MCF 10A (cell line): ENCODE measurements around the gene RBM18. TPM values are rescaled to one million over a fixed set of nuclear protein-coding genes. Genes with fewer than 3 reads are reported as not detected.
A peak's percentile ranks its signal among the peaks of the same experiment; 100 is the strongest.

Experiments
- BruUV-seq: library from RNA; stranded (reverse); fragments of 400-500 nt; replicated peaks from 2 replicates; lab custom pipeline; 2021; lab: Mats Ljungman, UMichigan
- CTCF ChIA-PET: fragments of 300-600 bp; sonication (Branson Sonifier 250); formaldehyde crosslinking; extraction: SDS; loops from one replicate; lab custom pipeline; 2021; ENCODE audit warnings: antibody characterized with exemption, inconsistent platforms; lab: Yijun Ruan, JAX
- POLR2A ChIA-PET: fragments of 300-600, 350-650 bp; sonication (Branson Sonifier 250); formaldehyde crosslinking; extraction: SDS; loops from one replicate; lab custom pipeline; 2020; ENCODE audit warnings: antibody characterized with exemption, inconsistent platforms; lab: Yijun Ruan, JAX
- DNase-seq: peaks from one replicate; pipeline ENCODE4 v3.0.0-alpha.2; 2018; ENCODE audit not compliant: unreplicated experiment
- H3K27ac Mint-ChIP-seq: one replicate; pipeline ENCODE4 v1.8.0; 2022; ENCODE audit warnings: mild to moderate bottlenecking, low read depth, mixed read lengths; ENCODE audit not compliant: unreplicated experiment
- H3K27me3 Mint-ChIP-seq: one replicate; pipeline ENCODE4 v1.8.0; 2022; ENCODE audit warnings: mixed read lengths; ENCODE audit not compliant: insufficient read depth, unreplicated experiment
- H3K36me3 Mint-ChIP-seq: one replicate; pipeline ENCODE4 v1.8.0; 2022; ENCODE audit warnings: mild to moderate bottlenecking, moderate library complexity, mixed read lengths; ENCODE audit not compliant: insufficient read depth, unreplicated experiment
- H3K4me1 Mint-ChIP-seq: one replicate; pipeline ENCODE4 v1.8.0; 2022; ENCODE audit warnings: mixed read lengths; ENCODE audit not compliant: insufficient read depth, unreplicated experiment
- H3K4me3 Mint-ChIP-seq: one replicate; pipeline ENCODE4 v1.8.0; 2022; ENCODE audit warnings: mild to moderate bottlenecking, moderate library complexity, mixed read lengths; ENCODE audit not compliant: unreplicated experiment
- H3K9me3 Mint-ChIP-seq: one replicate; pipeline ENCODE4 v1.8.0; 2022; ENCODE audit warnings: mixed read lengths; ENCODE audit not compliant: unreplicated experiment
- intact Hi-C: fragments of 100-400 bp; cut with micrococcal nuclease; formaldehyde crosslinking; loops from 2 replicates; pipeline ENCODE4 v1.14.1; 2022
- total RNA-seq: library from RNA; stranded (reverse); gene quantifications from 2 replicates; pipeline ENCODE4 v1.2.3, GENCODE V29; 2022
- TF ChIP-seq, protein P1 (sequence below): fragments of 200-600 bp; IDR thresholded peaks from one replicate; pipeline ENCODE4 v1.8.0; 2022; ENCODE audit warnings: antibody characterized with exemption, mild to moderate bottlenecking; ENCODE audit not compliant: unreplicated experiment

Gene RBM18
- total RNA-seq, 1 experiment from 2014 or later = 44.4 TPM

DNA sequence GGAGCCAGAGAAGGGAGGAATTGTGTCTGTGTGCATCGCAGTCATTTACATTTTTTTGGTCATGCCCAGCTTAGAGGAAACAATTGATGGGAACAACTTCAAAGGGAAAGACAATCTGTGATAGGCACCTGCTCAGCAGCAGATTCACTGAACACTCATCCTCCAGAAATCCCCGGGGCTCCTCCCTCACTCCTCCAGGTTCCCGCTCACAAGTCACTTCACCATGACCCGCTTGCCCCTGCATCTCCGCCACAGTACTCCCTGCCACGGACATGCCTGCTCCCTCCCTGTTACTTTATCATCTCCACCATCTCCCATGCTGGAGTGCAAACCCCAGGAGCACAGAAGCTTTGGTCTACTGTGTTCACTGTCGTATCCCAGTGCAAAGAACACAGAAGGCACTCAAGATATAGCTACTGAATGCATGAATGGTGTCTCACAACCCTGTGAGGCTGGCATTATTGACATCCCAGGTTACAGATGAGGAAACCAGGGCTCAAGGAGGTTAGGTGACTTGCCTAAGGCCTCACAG lies 52.1 kb downstream of the RBM18 start:
- CTCF ChIA-PET = interaction anchor here (0.6 to 0.9 kb wide), 2 partner anchors 39 to 476 kb away, joined by 3 read pairs; no protein-coding TSS in a partner anchor
- intact Hi-C loops = no loop called here
- Mint-ChIP-seq H3K36me3 (no peaks in the 10 kb centered on the region), H3K27ac (no peak overlapping the region), H3K9me3 (no peaks in the 10 kb centered on the region), H3K4me3 (no peak overlapping the region), H3K4me1 (no peaks in the 10 kb centered on the region), H3K27me3 (peaks cover 20% of the 10 kb centered on the region)
- DNase-seq = no peak
- POLR2A ChIA-PET = no interaction called here
- BruUV-seq = no TSS peak
- TF ChIP-seq, protein P1, sequence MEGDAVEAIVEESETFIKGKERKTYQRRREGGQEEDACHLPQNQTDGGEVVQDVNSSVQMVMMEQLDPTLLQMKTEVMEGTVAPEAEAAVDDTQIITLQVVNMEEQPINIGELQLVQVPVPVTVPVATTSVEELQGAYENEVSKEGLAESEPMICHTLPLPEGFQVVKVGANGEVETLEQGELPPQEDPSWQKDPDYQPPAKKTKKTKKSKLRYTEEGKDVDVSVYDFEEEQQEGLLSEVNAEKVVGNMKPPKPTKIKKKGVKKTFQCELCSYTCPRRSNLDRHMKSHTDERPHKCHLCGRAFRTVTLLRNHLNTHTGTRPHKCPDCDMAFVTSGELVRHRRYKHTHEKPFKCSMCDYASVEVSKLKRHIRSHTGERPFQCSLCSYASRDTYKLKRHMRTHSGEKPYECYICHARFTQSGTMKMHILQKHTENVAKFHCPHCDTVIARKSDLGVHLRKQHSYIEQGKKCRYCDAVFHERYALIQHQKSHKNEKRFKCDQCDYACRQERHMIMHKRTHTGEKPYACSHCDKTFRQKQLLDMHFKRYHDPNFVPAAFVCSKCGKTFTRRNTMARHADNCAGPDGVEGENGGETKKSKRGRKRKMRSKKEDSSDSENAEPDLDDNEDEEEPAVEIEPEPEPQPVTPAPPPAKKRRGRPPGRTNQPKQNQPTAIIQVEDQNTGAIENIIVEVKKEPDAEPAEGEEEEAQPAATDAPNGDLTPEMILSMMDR = no peak

DNA sequence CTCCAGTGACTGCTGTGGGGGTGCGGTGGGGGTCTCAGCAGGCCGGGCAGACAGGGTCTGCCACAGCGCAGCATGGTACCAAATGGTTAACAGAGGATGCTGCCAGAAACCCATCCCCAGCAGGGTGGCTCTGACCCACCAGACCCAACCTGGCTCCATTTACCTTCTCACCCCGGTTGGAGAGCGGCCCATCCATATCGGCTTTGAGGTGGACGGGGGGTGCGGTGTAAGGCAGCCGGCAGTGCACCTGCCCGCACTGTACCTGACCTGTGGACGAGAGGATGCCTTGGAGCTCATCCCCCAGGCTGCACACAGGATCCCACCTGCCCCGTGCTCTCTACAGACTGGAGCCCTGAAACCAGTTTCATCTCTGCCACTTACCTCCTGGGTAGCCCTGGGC lies 55.2 kb downstream of the RBM18 start:
- intact Hi-C loops = no loop called here
- no peaks in the 10 kb centered on the region for H3K36me3 Mint-ChIP-seq
- TF ChIP-seq, protein P1 = no peak
- POLR2A ChIA-PET = no interaction called here
- H3K27ac Mint-ChIP-seq = no peak overlapping the region
- no peaks in the 10 kb centered on the region for H3K9me3 Mint-ChIP-seq
- peaks cover 20% of the 10 kb centered on the region for H3K27me3 Mint-ChIP-seq
- no peak for DNase-seq
- CTCF ChIA-PET = interaction anchor here (1.0 kb wide), 1 partner anchor 141 kb away, joined by 4 read pairs; no protein-coding TSS in a partner anchor
- BruUV-seq = no TSS peak
- no peaks in the 10 kb centered on the region for H3K4me1 Mint-ChIP-seq
- no peak overlapping the region for H3K4me3 Mint-ChIP-seq

DNA sequence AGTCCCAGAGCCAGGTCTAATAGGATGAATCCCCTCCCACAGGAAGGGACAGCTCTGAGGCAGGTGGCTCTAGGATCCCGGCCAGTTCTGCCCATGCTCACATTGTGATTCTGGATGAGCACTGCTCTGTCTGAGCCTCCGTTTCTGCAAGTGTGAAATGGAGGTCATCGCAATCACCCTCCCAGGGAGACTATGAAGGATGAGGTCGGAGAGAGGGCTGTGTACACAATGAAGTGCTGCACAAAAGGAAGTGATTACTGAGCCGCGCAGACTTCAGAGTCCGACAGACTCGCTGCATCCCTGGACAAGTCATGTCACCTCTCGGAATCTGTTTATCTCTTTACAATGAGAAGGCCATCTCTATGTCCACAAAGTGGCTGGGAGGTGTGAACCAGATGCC lies 57.5 kb downstream of the RBM18 start:
- Mint-ChIP-seq H3K27me3 (peaks cover 6% of the 10 kb centered on the region), H3K27ac (no peak overlapping the region), H3K36me3 (no peaks in the 10 kb centered on the region), H3K4me3 (no peak overlapping the region), H3K9me3 (no peaks in the 10 kb centered on the region), H3K4me1 (no peaks in the 10 kb centered on the region)
- ChIA-PET POLR2A (interaction anchor here (0.7 kb wide), 1 partner anchor 57 kb away, joined by 3 read pairs; no protein-coding TSS in a partner anchor), CTCF (interaction anchor here (1.0 kb wide), 1 partner anchor 520 kb away, joined by 4 read pairs; no protein-coding TSS in a partner anchor)
- no TSS peak for BruUV-seq
- DNase-seq = no peak
- TF ChIP-seq, protein P1 = no peak
- intact Hi-C loops = no loop called here

DNA sequence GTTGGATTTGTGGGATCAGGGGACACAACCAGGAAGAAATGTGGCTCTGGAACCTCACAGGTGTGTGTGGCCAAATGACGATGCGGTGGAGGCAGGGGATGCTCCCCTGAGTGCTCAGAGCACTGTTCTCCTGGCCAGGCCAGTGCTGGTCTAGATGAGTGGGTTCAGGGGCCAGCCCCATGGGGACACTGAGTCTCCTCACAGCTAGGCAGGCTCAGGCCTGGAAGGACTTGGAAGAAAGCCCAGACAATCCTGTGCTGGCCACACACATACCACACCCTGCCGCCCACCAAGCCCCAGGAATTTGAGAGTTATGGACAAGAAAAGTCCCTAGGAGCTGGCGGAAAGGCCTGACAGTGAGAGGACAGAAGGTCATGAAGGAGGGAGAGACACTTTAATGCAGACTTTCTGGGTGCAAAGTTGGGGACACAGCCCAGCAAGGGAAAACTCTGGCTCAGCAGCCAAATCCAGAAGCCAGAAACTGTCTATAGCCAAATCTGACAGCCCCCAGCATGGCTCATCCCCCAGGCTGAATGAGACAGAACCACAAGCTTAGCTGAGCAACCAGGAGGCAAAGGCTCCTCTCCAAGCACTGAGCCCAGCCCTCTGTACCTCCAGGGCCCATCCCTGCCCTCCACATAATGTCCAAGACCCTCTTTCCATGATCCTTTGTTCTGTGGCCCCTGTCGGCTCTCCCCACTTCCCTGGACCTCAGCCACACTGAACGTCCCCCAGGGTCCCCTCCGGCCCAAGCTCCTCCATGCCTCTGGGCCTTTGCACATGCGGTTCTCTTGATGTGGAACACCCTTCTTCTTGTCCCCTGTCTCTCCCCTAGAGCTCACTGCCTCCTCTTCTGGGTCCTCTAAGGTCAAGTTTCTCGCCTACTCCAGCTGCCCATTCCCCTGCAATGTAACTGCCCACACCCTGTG lies 58.3 kb downstream of the RBM18 start:
- BruUV-seq = no TSS peak
- POLR2A ChIA-PET = interaction anchor here (0.7 kb wide), 2 partner anchors 9 to 57 kb away, joined by 3 read pairs; no protein-coding TSS in a partner anchor
- DNase-seq = peak; percentile 34
- H3K27me3 Mint-ChIP-seq = no peaks in the 10 kb centered on the region
- CTCF ChIA-PET = interaction anchor here (0.7 kb wide), 1 partner anchor 83 kb away, joined by 3 read pairs; no protein-coding TSS in a partner anchor
- intact Hi-C loops = no loop called here
- no peaks in the 10 kb centered on the region for H3K36me3 Mint-ChIP-seq
- H3K4me1 Mint-ChIP-seq = no peaks in the 10 kb centered on the region
- no peaks in the 10 kb centered on the region for H3K9me3 Mint-ChIP-seq
- no peak overlapping the region for H3K27ac Mint-ChIP-seq
- TF ChIP-seq, protein P1 = no peak
- no peak overlapping the region for H3K4me3 Mint-ChIP-seq
